HCT116 (cell line): ENCODE measurements around the gene MYH11. TPM values are rescaled to one million over a fixed set of nuclear protein-coding genes. Genes with fewer than 3 reads are reported as not detected.

Experiments
- ATAC-seq: fragments of 200-7000 bp; cut with Tn5 transposase; 2 replicates; pipeline ENCODE4 v1.9.1; 2020; ENCODE audit warnings: mild to moderate bottlenecking, moderate library complexity
- BruUV-seq: library from RNA; stranded (reverse); fragments of 400-500 nt; replicated peaks from 2 replicates; lab custom pipeline; 2021; lab: Mats Ljungman, UMichigan
- CTCF ChIA-PET: fragments of 300-600 bp; sonication (Branson Sonifier 250); formaldehyde crosslinking; loops from one replicate; lab custom pipeline; 2021; ENCODE audit warnings: antibody characterized with exemption; lab: Charles Lee
- POLR2A ChIA-PET: fragments of 300-600, 350-600 bp; sonication (Branson Sonifier 250); formaldehyde crosslinking; loops from one replicate; lab custom pipeline; 2021; ENCODE audit warnings: antibody characterized with exemption; lab: Charles Lee
- RAD21 ChIA-PET, 2 experiments: fragments of 300-600 bp; sonication (Branson Sonifier 250); formaldehyde crosslinking; loops; one replicate each; lab custom pipeline; 2023; ENCODE audit warnings: low total read pairs in 2 of 2; ENCODE audit not compliant: uncharacterized antibody in 2 of 2, unreplicated experiment in 2 of 2, low non-redundant PET in 1 of 2; lab: Charles Lee
- DNase-seq: peaks from one replicate; pipeline ENCODE4 v3.0.0-alpha.2; 2010; ENCODE audit warnings: low read depth, low spot score
- H2AFZ ChIP-seq: fragments of 200-600 bp; shearing (Covaris generic), sonication (generic); 2 replicates; pipeline ENCODE4 v1.6.1; 2017; ENCODE audit warnings: low read depth, mixed run types, mixed read lengths, antibody characterized with exemption, low read length; ENCODE audit not compliant: poor library complexity, severe bottlenecking
- H3K27ac ChIP-seq: 2 replicates; pipeline ENCODE4 v1.5.1; 2012; ENCODE audit warnings: low read depth, low read length
- H3K27me3 ChIP-seq: fragments of 200-600 bp; sonication (generic); 2 replicates; pipeline ENCODE4 v1.6.1; 2016; ENCODE audit warnings: mixed run types, low read length, mixed read lengths; ENCODE audit not compliant: insufficient read depth
- H3K36me3 ChIP-seq, 2 experiments: fragments of 200-500 bp in 1 of 2; fragments of 200-600 bp in 1 of 2; sonication (Bioruptor generic) in 1 of 2; sonication (generic) in 1 of 2; 2 replicates each; pipeline versions ENCODE4 v1.5.1 to v1.6.1; 2014 to 2016; ENCODE audit warnings: low read length in 2 of 2, inconsistent platforms in 1 of 2, mixed read lengths in 1 of 2, mixed run types in 1 of 2; ENCODE audit not compliant: insufficient read depth in 2 of 2, control insufficient read depth in 1 of 2
- H3K4me1 ChIP-seq, 2 experiments: fragments of 200-600 bp in 1 of 2; sonication (generic) in 1 of 2; 2 replicates each; pipeline versions ENCODE4 v1.5.1 to v1.6.1; 2012 to 2017; ENCODE audit warnings: low read length in 2 of 2, inconsistent platforms in 1 of 2, mild to moderate bottlenecking in 1 of 2, mixed read lengths in 1 of 2, mixed run types in 1 of 2, moderate library complexity in 1 of 2; ENCODE audit not compliant: insufficient read depth in 2 of 2, control insufficient read depth in 1 of 2
- H3K4me2 ChIP-seq: fragments of 200-600 bp; sonication (generic); 2 replicates; pipeline ENCODE4 v1.6.1; 2017; ENCODE audit warnings: mixed run types, low read length, mixed read lengths
- H3K4me3 ChIP-seq, 2 experiments: fragments of 200-600 bp in 1 of 2; sonication (generic) in 1 of 2; replicated peaks in 1 of 2; 2 replicates each; pipeline ENCODE4 v1.5.1; 2011 to 2016; ENCODE audit warnings: low read length in 2 of 2, control low read depth in 1 of 2, low read depth in 1 of 2, mild to moderate bottlenecking in 1 of 2, mixed read lengths in 1 of 2, mixed run types in 1 of 2
- H3K79me2 ChIP-seq: fragments of 200-600 bp; sonication (generic); 2 replicates; pipeline ENCODE4 v1.6.1; 2017; ENCODE audit warnings: mild to moderate bottlenecking, mixed run types, low read length, moderate library complexity, mixed read lengths; ENCODE audit not compliant: insufficient read depth
- H3K9ac ChIP-seq: fragments of 200-600 bp; sonication (generic); 2 replicates; pipeline ENCODE4 v1.6.1; 2016; ENCODE audit warnings: low read length, mixed read lengths
- H3K9me2 ChIP-seq: fragments of 200-600 bp; sonication (generic), shearing (Covaris generic); 2 replicates; pipeline ENCODE4 v1.6.1; 2017; ENCODE audit warnings: mixed run types, mild to moderate bottlenecking, moderate library complexity; ENCODE audit not compliant: insufficient read depth
- H3K9me3 ChIP-seq, 2 experiments: fragments of 200-500 bp in 1 of 2; fragments of 200-600 bp in 1 of 2; sonication (Bioruptor generic) in 1 of 2; sonication (generic) in 1 of 2; 2 replicates each; pipeline ENCODE4 v1.6.1; 2014 to 2017; ENCODE audit warnings: low read length in 2 of 2, mixed read lengths in 2 of 2, inconsistent platforms in 1 of 2, low read depth in 1 of 2, mild to moderate bottlenecking in 1 of 2, mixed run types in 1 of 2, moderate library complexity in 1 of 2; ENCODE audit not compliant: control insufficient read depth in 1 of 2, insufficient read depth in 1 of 2
- H4K20me1 ChIP-seq: fragments of 200-600 bp; sonication (generic), shearing (Covaris generic); 2 replicates; pipeline ENCODE4 v1.6.1; 2017; ENCODE audit warnings: mixed run types, mild to moderate bottlenecking, moderate library complexity; ENCODE audit not compliant: insufficient read depth
- CBX3 ChIP-seq: IDR thresholded peaks from 2 replicates; pipeline ENCODE4 v1.6.1; 2012; ENCODE audit warnings: low read depth
- CEBPB ChIP-seq: IDR thresholded peaks from 2 replicates; pipeline ENCODE4 v1.6.1; 2012; ENCODE audit warnings: low read depth
- CTCF ChIP-seq, 3 experiments: fragments of 200-600 bp in 1 of 3; sonication (generic) in 1 of 3; IDR thresholded peaks in 2 of 3; conservative IDR thresholded peaks in 1 of 3; 2 replicates each; pipeline ENCODE4 v1.5.1; 2012 to 2017; ENCODE audit warnings: low read depth in 2 of 3, low read length in 2 of 3, antibody characterized with exemption in 1 of 3, borderline replicate concordance in 1 of 3, control low read depth in 1 of 3, mild to moderate bottlenecking in 1 of 3, mixed read lengths in 1 of 3, mixed run types in 1 of 3, moderate library complexity in 1 of 3; ENCODE audit not compliant: insufficient read depth in 1 of 3
- EGR1 ChIP-seq: IDR thresholded peaks from 2 replicates; pipeline ENCODE4 v1.6.1; 2012; ENCODE audit warnings: low read depth
- ELF1 ChIP-seq: IDR thresholded peaks from 2 replicates; pipeline ENCODE4 v1.6.1; 2012; ENCODE audit warnings: low read depth, borderline replicate concordance
- EZH2 ChIP-seq: fragments of 200-600 bp; sonication (generic); IDR thresholded peaks from 2 replicates; pipeline ENCODE4 v1.6.1; 2017; ENCODE audit warnings: antibody characterized with exemption, mixed run types
- EZH2phosphoT487 ChIP-seq: fragments of 200-600 bp; IDR thresholded peaks from 2 replicates; pipeline ENCODE4 v1.6.1; 2018; ENCODE audit warnings: antibody characterized with exemption, borderline replicate concordance
- JUND ChIP-seq: IDR thresholded peaks from 2 replicates; pipeline ENCODE4 v1.6.1; 2012
- POLR2A ChIP-seq: IDR thresholded peaks from 2 replicates; pipeline ENCODE4 v1.7.0; 2011; ENCODE audit warnings: borderline replicate concordance; ENCODE audit not compliant: insufficient read depth, insufficient read length; ENCODE audit errors: extremely low read depth
- POLR2AphosphoS5 ChIP-seq: IDR thresholded peaks from 2 replicates; pipeline ENCODE4 v1.6.1; 2011; ENCODE audit warnings: mild to moderate bottlenecking, low read depth, low read length, moderate library complexity
- RAD21 ChIP-seq: IDR thresholded peaks from 2 replicates; pipeline ENCODE4 v1.6.1; 2012; ENCODE audit warnings: low read depth, mild to moderate bottlenecking
- SIN3A ChIP-seq: IDR thresholded peaks from 2 replicates; pipeline ENCODE4 v1.6.1; 2012; ENCODE audit warnings: low read depth
- SRF ChIP-seq: IDR thresholded peaks from 2 replicates; pipeline ENCODE4 v1.6.1; 2012; ENCODE audit warnings: low read depth
- TCF7L2 ChIP-seq: IDR thresholded peaks from 2 replicates; pipeline ENCODE4 v1.7.0; 2011; ENCODE audit warnings: borderline replicate concordance, inconsistent platforms; ENCODE audit not compliant: insufficient read depth, insufficient read length; ENCODE audit errors: extremely low read depth
- YY1 ChIP-seq: IDR thresholded peaks from 2 replicates; pipeline ENCODE4 v1.6.1; 2011; ENCODE audit warnings: low read length, low read depth, moderate library complexity, mild to moderate bottlenecking; ENCODE audit not compliant: insufficient replicate concordance; ENCODE audit errors: extremely low read depth
- ZFX ChIP-seq: fragments of 450-650 bp; IDR thresholded peaks from 2 replicates; pipeline ENCODE4 v1.6.1; 2017
- ZNF274 ChIP-seq: fragments of 200-500 bp; sonication (Bioruptor generic); IDR thresholded peaks from 2 replicates; pipeline ENCODE4 v1.6.1; 2014; ENCODE audit warnings: mild to moderate bottlenecking, low read depth, low read length, inconsistent platforms
- intact Hi-C: fragments of 100-400 bp; cut with micrococcal nuclease; formaldehyde crosslinking; loops from 2 replicates; pipeline ENCODE4 v1.10.0; 2022
- total RNA-seq: library from RNA; stranded (reverse); gene quantifications from one replicate; pipeline ENCODE4 v1.2.1, GENCODE V29; 2021; ENCODE audit not compliant: unreplicated experiment

The MYH11 gene
- total RNA-seq, 1 experiment from 2014 or later: 0.61 TPM

- H3K79me2 ChIP-seq: no peaks in the 10 kb centered on the region
- H3K9me2 ChIP-seq: no peaks in the 10 kb centered on the region
- ChIA-PET RAD21 (no interaction called here), CTCF (no interaction called here), POLR2A (no interaction called here)
- no peak overlapping the region for H3K4me3 ChIP-seq
- no peaks in the 10 kb centered on the region for H3K4me1 ChIP-seq
- no peaks in the 10 kb centered on the region for H3K9me3 ChIP-seq
- H3K27me3 ChIP-seq: no peaks in the 10 kb centered on the region
- DNase-seq (no peak), ATAC-seq (no peak)
- no TSS peak for BruUV-seq
- no peak overlapping the region for H3K4me2 ChIP-seq
- H3K27ac ChIP-seq: no peak overlapping the region
- no peaks in the 10 kb centered on the region for H3K36me3 ChIP-seq
- no peak overlapping the region for H3K9ac ChIP-seq
- H2AFZ ChIP-seq: no peak overlapping the region
- no peaks in the 10 kb centered on the region for H4K20me1 ChIP-seq
- TF ChIP-seq EZH2 (no peak), TCF7L2 (no peak), POLR2AphosphoS5 (no peak), ELF1 (no peak), ZFX (no peak), CEBPB (no peak), EGR1 (no peak), CTCF (IDR thresholded peaks at IDR 0.05 in 2 of 3, conservative IDR thresholded peaks at IDR 0.05 in 1 of 3; ENCODE audit: borderline replicate concordance in 1 of 3, insufficient read depth in 1 of 3, low read depth in 2 of 3, low read length in 2 of 3) (no peak), ZNF274 (no peak), SRF (no peak), CBX3 (no peak), YY1 (no peak), SIN3A (no peak), JUND (no peak), EZH2phosphoT487 (no peak), RAD21 (no peak), POLR2A (no peak)
- intact Hi-C loops: no loop called here
Measured at GRCh38 chr16:15771694-15772093, 85.1 kb downstream of the MYH11 start.
